IMR-90 (cell line): ENCODE measurements around the gene DISC1. TPM values are rescaled to one million over a fixed set of nuclear protein-coding genes. Genes with fewer than 3 reads are reported as not detected.
A peak's percentile ranks its signal among the peaks of the same experiment; 100 is the strongest.

ENCODE experiments used
- ATAC-seq: fragments of 200-7000 bp; cut with Tn5 transposase; 2 replicates; pipeline ENCODE4 v1.9.1; 2020; ENCODE audit warnings: low read depth, mild to moderate bottlenecking, moderate library complexity
- BruUV-seq: library from RNA; stranded (reverse); fragments of 400-500 nt; replicated peaks from 2 replicates; lab custom pipeline; 2021; lab: Mats Ljungman, UMichigan
- CTCF ChIA-PET: fragments of 300-600 bp; formaldehyde crosslinking; extraction: SDS; loops from one replicate; lab custom pipeline; 2021; ENCODE audit warnings: antibody characterized with exemption; lab: Yijun Ruan, JAX
- POLR2A ChIA-PET: fragments of 300-600 bp; sonication (Branson Sonifier 250); formaldehyde crosslinking; loops from one replicate; lab custom pipeline; 2022; ENCODE audit warnings: antibody characterized with exemption; ENCODE audit not compliant: unreplicated experiment; lab: Charles Lee
- DNase-seq: peaks from one replicate; pipeline ENCODE4 v3.0.0; 2013
- H2AFZ ChIP-seq: replicated peaks from 2 replicates; pipeline ENCODE3; 2013; ENCODE audit warnings: low read length, mild to moderate bottlenecking; ENCODE audit not compliant: poor library complexity
- H2AK5ac ChIP-seq: 2 replicates; pipeline ENCODE4 v1.6.1; 2013; ENCODE audit warnings: low read depth, low read length, inconsistent platforms
- H2AK9ac ChIP-seq: replicated peaks from 2 replicates; pipeline ENCODE3; 2013; ENCODE audit warnings: mild to moderate bottlenecking, low read depth, low read length, moderate library complexity; ENCODE audit not compliant: poor library complexity
- H2BK120ac ChIP-seq: 2 replicates; pipeline ENCODE4 v1.6.1; 2013; ENCODE audit warnings: low read depth, low read length, inconsistent platforms
- H2BK15ac ChIP-seq: 3 replicates; pipeline ENCODE4 v1.6.1; 2013; ENCODE audit warnings: low read depth, low read length, inconsistent platforms
- H2BK20ac ChIP-seq: 2 replicates; pipeline ENCODE4 v1.6.1; 2013; ENCODE audit warnings: low read depth, mild to moderate bottlenecking, inconsistent platforms, low read length, moderate library complexity
- H2BK5ac ChIP-seq: 2 replicates; pipeline ENCODE4 v1.6.1; 2013; ENCODE audit warnings: mild to moderate bottlenecking, low read depth, low read length, inconsistent platforms; ENCODE audit not compliant: poor library complexity, severe bottlenecking
- H3K14ac ChIP-seq: replicated peaks from 2 replicates; pipeline ENCODE4 v1.6.1; 2013; ENCODE audit warnings: low read depth, low read length, inconsistent platforms
- H3K18ac ChIP-seq: 2 replicates; pipeline ENCODE4 v1.6.1; 2013; ENCODE audit warnings: low read depth, low read length, control low read depth
- H3K23ac ChIP-seq: 2 replicates; pipeline ENCODE4 v1.6.1; 2013; ENCODE audit warnings: low read depth, low read length, inconsistent platforms
- H3K27ac ChIP-seq: 2 replicates; pipeline ENCODE4 v1.5.1; 2013; ENCODE audit warnings: mild to moderate bottlenecking, control low read depth, low read length; ENCODE audit not compliant: insufficient read depth
- H3K27me3 ChIP-seq: 2 replicates; pipeline ENCODE4 v1.6.1; 2013; ENCODE audit warnings: low read length; ENCODE audit not compliant: control insufficient read depth, insufficient read depth
- H3K36me3 ChIP-seq: 2 replicates; pipeline ENCODE4 v1.6.1; 2013; ENCODE audit warnings: low read length, mixed read lengths; ENCODE audit not compliant: control insufficient read depth, insufficient read depth
- H3K4ac ChIP-seq: 2 replicates; pipeline ENCODE4 v1.6.1; 2013; ENCODE audit warnings: low read depth, low read length, inconsistent platforms
- H3K4me1 ChIP-seq: 2 replicates; pipeline ENCODE4 v1.6.1; 2013; ENCODE audit warnings: low read length, mixed read lengths; ENCODE audit not compliant: control insufficient read depth, insufficient read depth
- H3K4me2 ChIP-seq: 2 replicates; pipeline ENCODE4 v1.6.1; 2013; ENCODE audit warnings: low read depth, mild to moderate bottlenecking, control low read depth, low read length, moderate library complexity
- H3K4me3 ChIP-seq: 2 replicates; pipeline ENCODE4 v1.5.1; 2013; ENCODE audit warnings: low read depth, mild to moderate bottlenecking, control low read depth, low read length, moderate library complexity; ENCODE audit not compliant: insufficient read depth
- H3K56ac ChIP-seq: 2 replicates; pipeline ENCODE4 v1.6.1; 2013; ENCODE audit warnings: low read length, inconsistent platforms; ENCODE audit not compliant: insufficient read depth; ENCODE audit errors: extremely low read depth
- H3K79me1 ChIP-seq, 2 experiments: 2 replicates each; pipeline ENCODE4 v1.6.1; 2013; ENCODE audit warnings: low read length in 2 of 2, inconsistent platforms in 1 of 2, low read depth in 1 of 2
- H3K9ac ChIP-seq: 2 replicates; pipeline ENCODE4 v1.6.1; 2013; ENCODE audit warnings: low read depth, low read length, control low read depth
- H3K9me1 ChIP-seq: 2 replicates; pipeline ENCODE4 v1.6.1; 2013; ENCODE audit warnings: low read length, inconsistent platforms; ENCODE audit not compliant: insufficient read depth
- H3K9me3 ChIP-seq: 2 replicates; pipeline ENCODE4 v1.6.1; 2013; ENCODE audit warnings: low read length; ENCODE audit not compliant: control insufficient read depth, insufficient read depth
- H4K20me1 ChIP-seq: 2 replicates; pipeline ENCODE4 v1.6.1; 2013; ENCODE audit warnings: low read length, inconsistent platforms; ENCODE audit not compliant: insufficient read depth
- H4K5ac ChIP-seq: 2 replicates; pipeline ENCODE4 v1.6.1; 2013; ENCODE audit warnings: mild to moderate bottlenecking, low read depth, low read length, control low read depth
- H4K8ac ChIP-seq, 2 experiments: 2 replicates each; pipeline ENCODE4 v1.6.1; 2013; ENCODE audit warnings: low read depth in 2 of 2, low read length in 2 of 2, control low read depth in 1 of 2, inconsistent platforms in 1 of 2
- H4K91ac ChIP-seq: 2 replicates; pipeline ENCODE4 v1.6.1; 2013; ENCODE audit warnings: low read depth, low read length, inconsistent platforms; ENCODE audit not compliant: insufficient read depth
- BHLHE40 ChIP-seq: fragments of 150-350 bp; IDR thresholded peaks from 2 replicates; pipeline ENCODE4 v1.6.1; 2016; ENCODE audit warnings: mild to moderate bottlenecking, low read depth, low read length
- CEBPB ChIP-seq: IDR thresholded peaks from 2 replicates; pipeline ENCODE4 v1.6.1; 2012; ENCODE audit warnings: low read depth, low read length, improper control_type of control experiment
- CHD1 ChIP-seq: IDR thresholded peaks from 2 replicates; pipeline ENCODE4 v1.6.1; 2012; ENCODE audit warnings: low read depth, low read length, improper control_type of control experiment
- FOS ChIP-seq: fragments of 150-350 bp; IDR thresholded peaks from 2 replicates; pipeline ENCODE4 v1.6.1; 2016; ENCODE audit warnings: low read depth, low read length
- MAFK ChIP-seq: IDR thresholded peaks from 2 replicates; pipeline ENCODE4 v1.6.1; 2012; ENCODE audit warnings: low read depth, low read length, improper control_type of control experiment
- MAZ ChIP-seq: IDR thresholded peaks from 2 replicates; pipeline ENCODE4 v1.6.1; 2012; ENCODE audit warnings: low read depth, mild to moderate bottlenecking, low read length, improper control_type of control experiment, moderate library complexity, borderline replicate concordance
- NFE2L2 ChIP-seq: fragments of 150-350 bp; IDR thresholded peaks from 2 replicates; pipeline ENCODE4 v1.6.1; 2016; ENCODE audit warnings: low read depth, mild to moderate bottlenecking, low read length
- POLR2A ChIP-seq: IDR thresholded peaks from 2 replicates; pipeline ENCODE4 v1.6.1; 2012; ENCODE audit warnings: mild to moderate bottlenecking, low read depth, low read length
- RCOR1 ChIP-seq: IDR thresholded peaks from 2 replicates; pipeline ENCODE4 v1.6.1; 2012; ENCODE audit warnings: mild to moderate bottlenecking, low read length, improper control_type of control experiment; ENCODE audit not compliant: insufficient replicate concordance
- WGBS, 2 experiments: methylation state at CpG; one replicate each; pipeline versions ENCODE4 v1.1.5 to v1.1.7; 2013; ENCODE audit warnings: missing lambda C conversion rate in 2 of 2; ENCODE audit not compliant: insufficient read length in 1 of 2; ENCODE audit errors: extremely low coverage in 2 of 2; 5-methylcytosine and 5-hydroxymethylcytosine counted together
- dilution Hi-C: fragments of 300-500 bp; cut with HindIII; formaldehyde crosslinking; loops from one replicate; pipeline ENCODE4 v1.14.3; 2018; ENCODE audit warnings: low sequenced_read_pairs; ENCODE audit not compliant: unreplicated experiment
- in situ Hi-C: fragments of 300-500 bp; cut with MboI; formaldehyde crosslinking; loops from 3 replicates; pipeline ENCODE4 v1.14.3; 2019; ENCODE audit warnings: low sequenced_read_pairs, inconsistent platforms, mixed read lengths
- intact Hi-C: fragments of 100-400 bp; cut with micrococcal nuclease; formaldehyde crosslinking; loops from 2 replicates; pipeline ENCODE4 v1.10.0; 2022
- polyA plus RNA-seq, 3 experiments: library from polyadenylated mRNA; depleted of rRNA; stranded (reverse); fragments of >200 nt; gene quantifications; 2 replicates each; pipeline ENCODE4 v1.2.3, GENCODE V29; 2012; ENCODE audit warnings: low replicate concordance in 1 of 3
- total RNA-seq: library from RNA; depleted of rRNA; stranded (reverse); fragments of >200 nt; gene quantifications from 2 replicates; pipeline ENCODE4 v1.2.3, GENCODE V29; 2012
- TF ChIP-seq, protein P1 (sequence below): fragments of 150-350 bp; IDR thresholded peaks from 2 replicates; pipeline ENCODE4 v1.6.1; 2017; ENCODE audit warnings: mild to moderate bottlenecking, antibody characterized with exemption, low read length, low read depth
- TF ChIP-seq, protein P2 (sequence below): conservative IDR thresholded peaks from 2 replicates; pipeline ENCODE4 v1.5.1; 2012; ENCODE audit warnings: mild to moderate bottlenecking, low read depth, low read length, improper control_type of control experiment

DISC1 gene
- total and polyA plus RNA-seq, 2 of the 4 experiments (the other 2 are of a cell fraction) = 2.2 to 7.0 TPM

DNA sequence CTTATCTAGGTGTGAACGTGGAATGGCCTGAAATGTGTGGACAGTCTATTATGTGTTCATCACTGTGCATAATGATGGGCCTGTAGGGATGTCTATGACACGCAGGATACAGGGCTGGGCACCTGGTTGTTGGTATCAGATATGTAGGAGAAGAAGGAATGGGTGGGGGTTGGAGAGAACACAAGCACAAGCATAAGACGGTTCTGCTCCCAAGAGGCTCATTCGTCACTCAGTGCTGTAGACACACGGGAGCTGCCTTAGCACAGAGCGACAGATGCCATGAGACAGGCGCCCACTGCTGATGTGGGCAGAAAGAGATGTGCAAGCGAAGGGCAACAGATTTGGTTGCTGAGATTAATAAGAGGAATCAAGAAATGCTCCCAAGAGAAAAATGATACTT is 256.2 kb downstream of the DISC1 start:
- Histone ChIP-seq H4K8ac (no peak overlapping the region), H2AK9ac (no peak overlapping the region), H4K20me1 (no peaks in the 10 kb centered on the region), H3K36me3 (no peaks in the 10 kb centered on the region), H3K4ac (peak overlapping the region; percentile 17; the same call in 1 of the 2 replicates), H2BK15ac (no peak overlapping the region), H3K14ac (no peak overlapping the region), H2AK5ac (0 out of 2 replicates have a peak overlapping the region, but pooled peaks have one; percentile 13), H2BK20ac (no peak overlapping the region), H3K9ac (no peak overlapping the region), H3K9me3 (no peaks in the 10 kb centered on the region), H3K4me1 (peaks cover 2% of the 10 kb centered on the region; the same call in 1 of the 2 replicates), H3K79me1 (no peaks in the 10 kb centered on the region; a peak in 1 of 4 replicates), H3K27ac (no peak overlapping the region), H2BK5ac (no peak overlapping the region), H3K4me3 (no peak overlapping the region), H2AFZ (no peak overlapping the region), H3K56ac (no peak overlapping the region), H4K5ac (no peak overlapping the region), H3K23ac (no peak overlapping the region), H3K27me3 (no peaks in the 10 kb centered on the region), H3K4me2 (no peak overlapping the region), H3K9me1 (no peaks in the 10 kb centered on the region; the same call in 1 of the 2 replicates), H2BK120ac (no peak overlapping the region; the same call in 1 of the 2 replicates), H3K18ac (no peak overlapping the region), H4K91ac (no peak overlapping the region; the same call in 1 of the 2 replicates)
- dilution Hi-C loops = no loop called here
- DNase-seq (no peak), ATAC-seq (no peak)
- intact Hi-C loops = no loop called here
- ChIA-PET POLR2A (no interaction called here), CTCF (no interaction called here)
- in situ Hi-C loops = no loop called here
- TF ChIP-seq CEBPB (no peak), RCOR1 (no peak), NFE2L2 (no peak), FOS (no peak), BHLHE40 (no peak), MAFK (no peak), POLR2A (no peak), MAZ (no peak), CHD1 (no peak)
- TF ChIP-seq, protein P1, sequence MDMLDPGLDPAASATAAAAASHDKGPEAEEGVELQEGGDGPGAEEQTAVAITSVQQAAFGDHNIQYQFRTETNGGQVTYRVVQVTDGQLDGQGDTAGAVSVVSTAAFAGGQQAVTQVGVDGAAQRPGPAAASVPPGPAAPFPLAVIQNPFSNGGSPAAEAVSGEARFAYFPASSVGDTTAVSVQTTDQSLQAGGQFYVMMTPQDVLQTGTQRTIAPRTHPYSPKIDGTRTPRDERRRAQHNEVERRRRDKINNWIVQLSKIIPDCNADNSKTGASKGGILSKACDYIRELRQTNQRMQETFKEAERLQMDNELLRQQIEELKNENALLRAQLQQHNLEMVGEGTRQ = no peak
- TF ChIP-seq, protein P2, sequence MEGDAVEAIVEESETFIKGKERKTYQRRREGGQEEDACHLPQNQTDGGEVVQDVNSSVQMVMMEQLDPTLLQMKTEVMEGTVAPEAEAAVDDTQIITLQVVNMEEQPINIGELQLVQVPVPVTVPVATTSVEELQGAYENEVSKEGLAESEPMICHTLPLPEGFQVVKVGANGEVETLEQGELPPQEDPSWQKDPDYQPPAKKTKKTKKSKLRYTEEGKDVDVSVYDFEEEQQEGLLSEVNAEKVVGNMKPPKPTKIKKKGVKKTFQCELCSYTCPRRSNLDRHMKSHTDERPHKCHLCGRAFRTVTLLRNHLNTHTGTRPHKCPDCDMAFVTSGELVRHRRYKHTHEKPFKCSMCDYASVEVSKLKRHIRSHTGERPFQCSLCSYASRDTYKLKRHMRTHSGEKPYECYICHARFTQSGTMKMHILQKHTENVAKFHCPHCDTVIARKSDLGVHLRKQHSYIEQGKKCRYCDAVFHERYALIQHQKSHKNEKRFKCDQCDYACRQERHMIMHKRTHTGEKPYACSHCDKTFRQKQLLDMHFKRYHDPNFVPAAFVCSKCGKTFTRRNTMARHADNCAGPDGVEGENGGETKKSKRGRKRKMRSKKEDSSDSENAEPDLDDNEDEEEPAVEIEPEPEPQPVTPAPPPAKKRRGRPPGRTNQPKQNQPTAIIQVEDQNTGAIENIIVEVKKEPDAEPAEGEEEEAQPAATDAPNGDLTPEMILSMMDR = no peak
- BruUV-seq = no TSS peak
- 94% methylated on average over 6 of the region's 8 CpGs; no CpG with 5 or more reads in 1 of the 2 experiments for WGBS, 2 experiments
